GM21367 (cell line): ENCODE results near the gene RTN4IP1.

Source experiments
- ATAC-seq: cut with Tn5 transposase; IDR thresholded peaks from one replicate; pipeline ENCODE4 v1.9.1; 2021; ENCODE audit not compliant: unreplicated experiment

Gene RTN4IP1

DNA sequence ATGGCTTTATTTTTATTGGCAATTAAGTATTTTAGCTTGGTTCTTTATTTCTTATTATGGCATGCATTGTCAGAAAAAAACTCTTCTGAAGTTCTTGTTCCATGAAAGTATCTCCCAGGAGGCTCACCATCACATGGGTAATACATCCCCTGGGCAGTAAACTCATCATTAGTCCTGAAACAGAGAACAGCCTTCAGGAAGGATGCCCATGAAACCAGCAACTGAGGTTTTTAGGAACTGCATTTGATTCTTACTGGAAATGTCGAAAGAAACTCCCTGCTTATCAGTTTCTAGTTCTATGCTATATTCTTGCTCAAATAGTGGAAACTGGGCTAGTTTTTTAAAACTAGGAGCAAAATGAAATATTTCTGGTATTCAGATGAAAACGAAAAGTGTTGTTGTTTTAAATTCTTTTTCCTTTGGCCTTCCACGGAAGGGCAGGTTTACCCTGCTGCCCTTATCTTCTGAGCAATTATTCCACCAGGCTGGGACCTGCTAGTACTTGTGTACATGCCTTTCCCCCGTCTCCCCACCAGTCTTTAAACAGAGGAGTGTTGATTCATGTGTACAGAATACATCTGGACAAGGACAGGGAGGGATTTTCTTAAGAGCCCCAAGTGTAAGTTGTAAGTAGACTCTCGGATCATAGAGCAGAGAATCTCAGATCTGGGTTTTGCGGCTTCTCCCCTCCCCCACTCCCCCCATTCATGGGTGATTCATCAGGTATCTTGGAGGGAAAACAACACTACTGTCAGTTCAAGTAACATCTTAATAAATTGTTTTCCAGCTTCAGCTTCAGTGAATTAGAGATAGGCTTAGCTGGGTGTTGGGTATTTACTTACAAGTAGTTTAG is 81.5 kb downstream of the RTN4IP1 start:
- ATAC-seq, result no peak

DNA sequence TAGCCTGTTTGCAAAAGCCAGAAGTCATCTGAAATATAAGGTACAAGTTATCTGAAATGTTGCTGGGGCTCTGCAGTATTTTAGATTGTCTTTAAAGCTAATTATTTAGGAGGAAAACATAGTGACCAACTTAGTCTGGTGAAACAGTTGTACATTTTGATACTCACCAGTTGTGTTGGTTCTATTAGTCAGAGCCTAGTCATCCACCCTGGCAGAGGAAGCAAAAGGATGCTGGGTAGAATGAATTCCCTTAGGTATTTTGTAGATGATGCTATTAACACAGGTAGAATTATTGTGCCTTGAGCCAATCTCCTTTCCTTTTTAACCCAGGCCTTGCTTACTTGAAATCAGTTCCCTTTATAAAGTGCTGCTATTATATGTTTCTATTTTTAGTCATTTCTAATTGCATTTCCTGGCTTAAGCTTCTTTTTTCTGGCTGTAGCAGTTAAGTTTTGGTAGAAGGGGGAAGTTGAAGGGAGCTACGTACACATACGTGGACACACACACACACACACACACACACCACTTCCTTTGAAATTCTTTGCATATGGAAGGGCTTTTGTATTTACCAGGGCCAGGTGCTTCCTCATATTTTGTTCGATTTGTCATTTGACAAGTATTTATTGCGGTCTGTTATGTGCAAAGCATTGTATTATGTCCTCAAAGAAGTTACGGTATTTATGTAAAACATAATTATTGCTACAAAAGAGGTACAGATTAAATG is 82.4 kb downstream of the RTN4IP1 start:
- no peak for ATAC-seq

GRCh38 chr6:106546261-106546690 is 83.0 kb downstream of the RTN4IP1 start:
- ATAC-seq, result no peak

DNA sequence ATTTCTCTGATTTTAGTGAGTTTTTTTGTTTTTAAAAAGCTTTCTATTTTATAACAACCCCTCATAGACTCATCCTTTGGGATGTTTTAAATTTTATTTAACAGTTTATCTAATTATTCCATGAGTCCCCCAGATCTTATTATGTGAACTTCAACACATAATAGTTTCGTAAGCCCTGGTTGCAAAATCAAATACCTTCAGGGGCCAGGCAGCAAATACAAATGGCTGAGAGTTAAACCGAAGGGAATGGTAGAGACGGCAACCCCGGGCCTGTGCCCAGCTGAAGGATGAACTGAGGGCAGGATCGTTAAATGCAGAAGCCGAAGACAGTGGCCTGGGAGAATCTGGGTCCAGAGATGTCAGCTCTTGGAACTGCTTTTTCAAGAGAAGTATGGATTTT is 88.4 kb downstream of the RTN4IP1 start:
- no peak for ATAC-seq

- ATAC-seq, result no peak
Measured at GRCh38 chr6:106540432-106540831, 88.9 kb downstream of the RTN4IP1 start.

- no peak for ATAC-seq
Measured at GRCh38 chr6:106539936-106540335, 89.4 kb downstream of the RTN4IP1 start.

DNA sequence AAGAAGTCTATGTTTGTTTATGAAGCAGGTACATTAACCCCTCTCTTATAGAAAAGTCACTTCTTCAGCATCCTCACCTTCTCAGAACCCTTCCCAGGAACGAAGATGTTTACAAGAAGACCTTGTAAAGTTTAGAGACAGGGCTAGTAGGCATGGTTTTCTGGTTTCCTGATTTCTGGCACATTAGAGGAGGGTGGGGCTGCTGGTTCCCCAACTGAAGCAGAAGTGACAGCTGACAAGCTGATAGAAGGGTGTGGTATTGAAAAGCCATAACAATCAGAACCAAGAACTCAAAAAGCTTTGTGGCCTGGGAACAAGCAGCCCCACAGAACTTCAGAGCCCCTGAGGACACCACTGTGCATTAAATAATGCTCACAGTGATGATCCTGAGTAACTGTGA is 91.2 kb downstream of the RTN4IP1 start:
- ATAC-seq, result no peak

GRCh38 chr6:106537662-106538061 is 91.6 kb downstream of the RTN4IP1 start:
- no peak for ATAC-seq

- ATAC-seq, result no peak
Measured at GRCh38 chr6:106536851-106537250, 92.4 kb downstream of the RTN4IP1 start.

GRCh38 chr6:106536357-106536756 is 92.9 kb downstream of the RTN4IP1 start:
- no peak for ATAC-seq

- no peak for ATAC-seq
Measured at GRCh38 chr6:106535012-106535411, 94.3 kb downstream of the RTN4IP1 start.

DNA sequence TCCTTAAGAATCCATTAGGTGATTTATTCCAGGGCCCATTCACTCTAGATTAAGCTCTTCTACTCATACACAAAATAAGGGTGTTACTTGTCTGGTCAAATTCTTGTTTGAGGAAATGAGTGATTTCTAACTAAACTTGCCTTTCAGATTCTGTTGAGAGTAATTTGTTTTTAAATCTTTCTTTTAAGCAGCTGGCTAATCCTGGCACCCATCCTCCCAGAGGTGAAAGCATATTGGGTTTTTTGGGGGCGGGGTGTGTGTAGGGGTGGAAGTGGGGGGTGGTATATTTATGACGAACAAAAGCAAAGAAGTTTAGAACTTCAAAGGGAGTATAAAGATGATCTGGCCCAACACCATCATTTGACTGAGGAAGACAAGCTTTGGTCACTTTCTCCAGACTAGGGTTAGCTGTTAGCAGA is 94.7 kb downstream of the RTN4IP1 start:
- ATAC-seq, result no peak

- no peak for ATAC-seq
Measured at GRCh38 chr6:106534004-106534403, 95.3 kb downstream of the RTN4IP1 start.

DNA sequence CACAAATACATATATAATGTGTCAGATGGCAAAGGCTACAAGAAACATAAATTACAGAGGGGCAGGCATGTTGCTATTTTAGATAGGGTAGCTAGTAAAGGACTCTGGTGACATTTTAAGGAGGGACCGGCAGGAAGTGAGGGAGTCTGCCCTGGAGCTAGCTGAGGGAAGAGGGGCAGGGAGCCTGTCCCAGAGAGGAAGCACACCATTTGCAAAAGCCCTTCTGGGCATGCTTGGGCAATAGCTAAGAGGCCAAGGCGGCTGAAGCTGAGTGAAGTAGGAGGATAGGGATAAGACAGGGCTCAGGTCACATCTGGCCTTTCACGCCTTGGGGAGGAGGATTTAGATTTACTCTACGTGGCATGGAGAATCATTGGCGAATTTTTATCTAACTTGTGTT is 96.2 kb downstream of the RTN4IP1 start:
- no peak for ATAC-seq

- ATAC-seq, result no peak
Measured at GRCh38 chr6:106530502-106530901, 98.8 kb downstream of the RTN4IP1 start.

DNA sequence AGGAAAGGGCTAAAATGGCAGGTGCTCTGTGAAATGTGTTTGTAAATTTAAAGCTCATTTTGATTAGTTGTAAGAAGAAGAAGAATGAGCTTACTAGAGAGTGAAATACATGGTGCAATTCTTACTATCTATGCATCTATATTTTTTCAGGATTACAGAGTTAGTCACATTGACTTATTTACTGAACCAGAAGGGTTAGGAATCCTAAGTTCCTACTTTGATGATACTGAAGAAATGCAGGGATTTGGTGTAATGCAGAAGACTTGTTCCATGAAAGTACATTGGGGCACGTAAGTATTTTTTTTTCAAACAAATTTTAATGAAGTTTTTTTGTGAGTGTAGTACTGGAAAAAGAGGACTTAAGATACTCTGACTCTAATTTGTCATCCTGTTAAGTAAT is 99.3 kb downstream of the RTN4IP1 start:
- no peak for ATAC-seq

DNA sequence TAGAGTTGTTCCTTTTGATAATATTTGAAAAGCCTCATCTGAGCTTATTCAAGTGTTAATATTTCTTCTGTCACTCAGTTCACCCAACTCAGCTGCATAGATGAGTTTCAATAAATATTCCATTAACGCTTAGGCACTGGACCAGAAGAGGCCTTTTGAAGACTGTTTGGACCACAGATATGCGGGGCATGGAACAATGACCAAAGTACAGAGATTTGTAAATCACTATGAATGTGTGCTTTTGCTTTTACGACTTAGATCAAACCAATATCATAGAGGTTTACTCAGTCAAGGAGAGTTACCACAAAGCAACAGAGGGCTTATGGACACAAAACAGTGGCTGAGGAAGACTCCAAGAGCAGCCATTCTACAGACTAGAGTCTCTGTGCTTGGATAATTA is 99.9 kb downstream of the RTN4IP1 start:
- no peak for ATAC-seq

DNA sequence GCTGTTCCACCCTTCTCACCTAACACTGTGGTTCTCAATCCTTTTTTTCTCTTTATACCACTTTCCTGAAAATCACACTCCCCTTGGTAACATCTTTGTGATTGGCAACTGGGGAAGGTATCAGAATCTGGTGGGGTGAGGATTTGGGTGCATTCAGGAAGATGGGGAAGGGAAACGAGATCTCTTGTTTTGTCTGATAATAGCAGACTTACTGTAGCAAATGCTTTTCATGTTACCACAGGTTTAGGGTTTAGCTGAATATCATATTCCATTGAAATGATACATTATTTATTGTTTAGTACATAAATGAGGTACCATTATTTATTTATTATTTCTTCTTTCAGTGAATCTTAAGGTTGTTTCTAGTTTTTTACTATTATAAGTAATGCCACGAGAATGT is 100.8 kb downstream of the RTN4IP1 start:
- ATAC-seq, result no peak

- ATAC-seq, result no peak
Measured at GRCh38 chr6:106527979-106528378, 101.3 kb downstream of the RTN4IP1 start.

DNA sequence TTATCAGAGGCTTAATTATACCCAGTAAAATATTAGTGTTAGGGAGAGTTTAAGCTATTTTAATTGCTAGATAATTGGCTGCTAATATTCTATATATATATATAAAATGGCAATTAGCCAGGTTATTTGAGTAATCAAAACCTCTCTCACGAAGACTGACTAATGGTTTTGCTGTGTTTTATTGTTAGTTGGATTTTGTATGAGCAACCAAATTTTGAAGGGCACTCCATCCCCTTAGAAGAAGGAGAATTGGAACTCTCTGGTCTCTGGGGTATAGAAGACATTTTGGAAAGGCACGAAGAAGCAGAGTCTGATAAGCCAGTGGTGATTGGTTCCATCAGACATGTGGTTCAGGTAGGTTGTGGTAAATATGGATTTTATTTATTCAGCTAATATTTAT is 102.2 kb downstream of the RTN4IP1 start:
- no peak for ATAC-seq

GRCh38 chr6:106525882-106526275 is 103.4 kb downstream of the RTN4IP1 start:
- ATAC-seq, result no peak
